ENCODE measurements around the gene TBC1D22A. TPM values are rescaled to one million over a fixed set of nuclear protein-coding genes. Genes with fewer than 3 reads are reported as not detected.

The TBC1D22A gene
- polyA plus RNA-seq, 1 of the 3 experiments (the other 2 are of a cell fraction) = 16.5 TPM

DNA sequence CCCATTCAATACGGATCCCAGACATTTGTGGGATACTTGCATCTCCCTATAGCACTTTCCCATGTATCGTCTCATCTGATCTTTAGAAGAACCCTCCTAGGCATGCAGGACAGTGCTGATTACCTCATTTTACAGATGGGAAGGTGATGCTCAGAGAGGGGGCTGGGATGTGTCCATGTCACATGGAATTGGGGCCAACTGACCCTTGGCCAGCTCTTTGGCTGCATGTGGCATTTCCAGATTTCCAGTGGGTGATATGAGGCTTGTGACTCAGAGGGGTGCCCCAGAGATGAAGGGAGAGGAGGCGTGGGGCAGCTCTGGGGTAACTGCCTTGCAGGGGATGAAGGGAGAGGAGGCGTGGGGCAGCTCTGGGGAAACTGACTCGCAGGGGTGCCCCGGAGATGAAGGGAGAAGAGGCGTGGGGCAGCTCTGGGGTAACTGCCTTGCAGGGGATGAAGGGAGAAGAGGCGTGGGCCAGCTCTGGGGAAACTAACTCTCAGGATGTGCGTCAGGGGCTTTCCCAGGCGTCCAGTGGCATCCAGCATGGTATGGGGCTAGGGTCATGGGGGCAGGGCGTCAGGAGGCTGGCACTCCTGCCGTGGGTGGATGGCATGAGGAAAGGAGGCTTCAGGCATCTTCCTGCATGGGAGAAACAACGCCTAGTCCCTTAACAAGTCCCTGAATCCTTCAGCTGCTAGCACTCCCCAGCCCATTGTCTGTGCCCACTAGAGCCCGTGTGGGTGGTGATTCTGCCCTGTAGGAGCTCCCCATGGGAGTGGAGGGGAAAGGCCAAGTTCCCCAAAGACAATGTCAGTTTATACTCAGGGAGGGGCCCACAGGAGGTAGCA is 12.5 kb upstream of the TBC1D22A start (continued):
- TF ChIP-seq POLR2AphosphoS5 (IDR thresholded peaks at IDR 0.05; ENCODE audit: low read depth, low read length) (no peak), JUND (IDR thresholded peaks at IDR 0.05) (no peak), TEAD4 (IDR thresholded peaks at IDR 0.05; ENCODE audit: borderline replicate concordance, insufficient read depth) (no peak), SIN3A (IDR thresholded peaks at IDR 0.05; ENCODE audit: borderline replicate concordance, low read depth, low read length) (no peak)
- TF ChIP-seq, protein P1, sequence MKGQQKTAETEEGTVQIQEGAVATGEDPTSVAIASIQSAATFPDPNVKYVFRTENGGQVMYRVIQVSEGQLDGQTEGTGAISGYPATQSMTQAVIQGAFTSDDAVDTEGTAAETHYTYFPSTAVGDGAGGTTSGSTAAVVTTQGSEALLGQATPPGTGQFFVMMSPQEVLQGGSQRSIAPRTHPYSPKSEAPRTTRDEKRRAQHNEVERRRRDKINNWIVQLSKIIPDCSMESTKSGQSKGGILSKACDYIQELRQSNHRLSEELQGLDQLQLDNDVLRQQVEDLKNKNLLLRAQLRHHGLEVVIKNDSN (IDR thresholded peaks at IDR 0.05; ENCODE audit: borderline replicate concordance, low read depth) = no peak

DNA sequence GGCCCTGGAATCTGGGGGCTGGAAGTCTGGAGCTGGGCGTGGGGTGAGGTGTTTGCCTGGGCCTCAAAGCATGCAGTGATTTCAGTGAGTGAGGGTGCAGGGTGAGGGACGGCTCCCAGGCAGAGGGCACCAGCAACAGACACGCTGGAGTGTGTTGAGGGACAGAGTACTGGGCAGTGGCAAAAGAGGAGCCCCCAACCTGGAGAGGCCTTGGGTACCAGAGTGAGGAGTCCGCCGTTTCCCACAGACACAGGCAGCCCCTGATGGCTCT is 12.0 kb upstream of the TBC1D22A start:
- no peaks in the 10 kb centered on the region for H3K9me3 ChIP-seq
- no peak overlapping the region for H3K4me2 ChIP-seq
- H3K27ac ChIP-seq (ENCODE audit: low read depth in 2 of 2, low read length in 1 of 2) = no peak overlapping the region

More for the DNA sequence above, 12.0 kb upstream of the TBC1D22A start:
- Histone ChIP-seq H4K20me1 (ENCODE audit: insufficient read depth) (no peaks in the 10 kb centered on the region), H2AFZ (ENCODE audit: low read depth) (no peak overlapping the region), H3K27me3 (ENCODE audit: insufficient read depth) (no peaks in the 10 kb centered on the region), H3K9ac (no peak overlapping the region), H3K4me1 (ENCODE audit: control insufficient read depth in 1 of 2, insufficient read depth in 2 of 2, low read depth in 1 of 2, low read length in 1 of 2) (peaks cover 24 to 26% of the 10 kb centered on the region in 2 experiments; a peak in 3 of 4 replicates), H3F3A (replicated peaks; ENCODE audit: insufficient read depth) (peaks cover 13% of the 10 kb centered on the region), H3K36me3 (replicated peaks in 1 of 2; ENCODE audit: control insufficient read depth in 1 of 2, insufficient read depth in 2 of 2, low read length in 1 of 2) (no peaks in the 10 kb centered on the region), H3K4me3 (ENCODE audit: low read depth in 2 of 2, low read length in 1 of 2) (no peak overlapping the region), H3K79me2 (ENCODE audit: insufficient read depth) (no peaks in the 10 kb centered on the region), H3K9me2 (no peaks in the 10 kb centered on the region)
- 97% methylated on average over 5 of the region's 5 CpGs for WGBS (ENCODE audit: low lambda C conversion rate)
- no peak for DNase-seq
- no peak for TF ChIP-seq ELF1 (IDR thresholded peaks at IDR 0.05)
- no peak for TF ChIP-seq TAF1 (IDR thresholded peaks at IDR 0.05; ENCODE audit: borderline replicate concordance, low read depth, low read length)
- no peak for TF ChIP-seq EP300 (IDR thresholded peaks at IDR 0.05; ENCODE audit: borderline replicate concordance in 1 of 2, low read depth in 1 of 2, low read length in 1 of 2)
- TF ChIP-seq, protein P2, sequence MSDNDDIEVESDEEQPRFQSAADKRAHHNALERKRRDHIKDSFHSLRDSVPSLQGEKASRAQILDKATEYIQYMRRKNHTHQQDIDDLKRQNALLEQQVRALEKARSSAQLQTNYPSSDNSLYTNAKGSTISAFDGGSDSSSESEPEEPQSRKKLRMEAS (IDR thresholded peaks at IDR 0.05; ENCODE audit: low read depth) = no peak
- TF ChIP-seq GATA2 (CRISPR knock-in tag; IDR thresholded peaks at IDR 0.05) = no peak
- no peak for TF ChIP-seq SMC3 (IDR thresholded peaks at IDR 0.05; ENCODE audit: low read depth, low read length)
- TF ChIP-seq RFX5 (IDR thresholded peaks at IDR 0.05; ENCODE audit: low read length) = no peak
- TF ChIP-seq, protein P3, sequence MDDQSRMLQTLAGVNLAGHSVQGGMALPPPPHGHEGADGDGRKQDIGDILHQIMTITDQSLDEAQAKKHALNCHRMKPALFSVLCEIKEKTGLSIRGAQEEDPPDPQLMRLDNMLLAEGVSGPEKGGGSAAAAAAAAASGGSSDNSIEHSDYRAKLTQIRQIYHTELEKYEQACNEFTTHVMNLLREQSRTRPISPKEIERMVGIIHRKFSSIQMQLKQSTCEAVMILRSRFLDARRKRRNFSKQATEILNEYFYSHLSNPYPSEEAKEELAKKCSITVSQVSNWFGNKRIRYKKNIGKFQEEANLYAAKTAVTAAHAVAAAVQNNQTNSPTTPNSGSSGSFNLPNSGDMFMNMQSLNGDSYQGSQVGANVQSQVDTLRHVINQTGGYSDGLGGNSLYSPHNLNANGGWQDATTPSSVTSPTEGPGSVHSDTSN (IDR thresholded peaks at IDR 0.05) = no peak
- no peak for TF ChIP-seq RXRA (IDR thresholded peaks at IDR 0.05; ENCODE audit: borderline replicate concordance, low read depth)
- TF ChIP-seq NRF1 (IDR thresholded peaks at IDR 0.05; ENCODE audit: low read depth, low read length) = no peak
- no peak for TF ChIP-seq SIN3A (IDR thresholded peaks at IDR 0.05; ENCODE audit: borderline replicate concordance, low read depth, low read length)
- ChIA-PET CTCF (interaction anchor here (1.2 to 2.8 kb wide), 2 partner anchors 9 to 14 kb away, joined by 3 to 13 read pairs; no protein-coding TSS in a partner anchor), POLR2A (interaction anchor here (1.2 kb wide), 1 partner anchor 14 kb away, joined by 3 read pairs; no protein-coding TSS in a partner anchor)
